BJ (cell line): ENCODE measurements around the gene FPR2. TPM values are rescaled to one million over a fixed set of nuclear protein-coding genes. Genes with fewer than 3 reads are reported as not detected.

Source experiments
- CTCF ChIA-PET: fragments of 350-600 bp; formaldehyde crosslinking; extraction: SDS; loops from one replicate; lab custom pipeline; 2021; ENCODE audit warnings: antibody characterized with exemption, inconsistent platforms; lab: Yijun Ruan, JAX
- POLR2A ChIA-PET: fragments of 300-600 bp; sonication (Branson Sonifier 250); formaldehyde crosslinking; extraction: SDS; loops from one replicate; lab custom pipeline; 2021; ENCODE audit warnings: antibody characterized with exemption; lab: Charles Lee
- DNase-seq: peaks from one replicate; pipeline ENCODE4 v3.0.0-alpha.2; 2011; ENCODE audit warnings: low read depth
- H3K27me3 ChIP-seq: 2 replicates; pipeline ENCODE4 v1.6.0; 2011; ENCODE audit warnings: low read length; ENCODE audit not compliant: control insufficient read depth, insufficient read depth
- H3K36me3 ChIP-seq: 2 replicates; pipeline ENCODE4 v1.5.1; 2011; ENCODE audit warnings: low read length; ENCODE audit not compliant: control insufficient read depth, insufficient read depth
- H3K4me3 ChIP-seq: 2 replicates; pipeline ENCODE4 v1.5.1; 2011; ENCODE audit warnings: low read depth, mild to moderate bottlenecking, control low read depth, low read length
- polyA plus RNA-seq: library from polyadenylated mRNA; depleted of rRNA; stranded (reverse); fragments of >200 nt; gene quantifications from 2 replicates; pipeline ENCODE4 v1.2.3, GENCODE V29; 2011
- TF ChIP-seq, protein P1 (sequence below): IDR thresholded peaks from 2 replicates; pipeline ENCODE4 v1.5.1; 2011; ENCODE audit warnings: low read depth, mild to moderate bottlenecking, control low read depth, inconsistent platforms, low read length, moderate library complexity; ENCODE audit not compliant: insufficient read depth

FPR2 gene
- polyA plus RNA-seq, 1 experiment = not detected

DNA sequence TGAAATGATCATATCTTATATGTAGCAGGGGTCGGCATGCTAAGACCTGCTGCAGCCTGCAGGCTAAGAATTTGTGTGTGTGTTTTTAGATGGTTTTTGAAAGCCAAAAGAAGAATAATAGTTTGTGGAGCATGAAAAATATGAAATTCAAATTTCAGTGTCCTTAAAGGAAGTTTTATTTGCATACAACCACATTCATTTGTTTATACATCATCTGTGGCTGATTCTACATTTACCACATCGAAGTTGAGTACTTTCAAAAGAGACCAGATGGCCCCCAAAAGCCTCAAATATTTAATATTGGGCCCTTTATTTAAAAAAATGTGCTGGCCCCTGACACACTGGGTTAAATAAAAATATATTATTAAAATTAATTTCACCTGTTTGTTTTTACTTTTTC is 38.5 kb upstream of the FPR2 start:
- Histone ChIP-seq H3K27me3 (peaks cover 14% of the 10 kb centered on the region), H3K36me3 (no peaks in the 10 kb centered on the region), H3K4me3 (no peak overlapping the region)
- no peak for DNase-seq
- TF ChIP-seq, protein P1, sequence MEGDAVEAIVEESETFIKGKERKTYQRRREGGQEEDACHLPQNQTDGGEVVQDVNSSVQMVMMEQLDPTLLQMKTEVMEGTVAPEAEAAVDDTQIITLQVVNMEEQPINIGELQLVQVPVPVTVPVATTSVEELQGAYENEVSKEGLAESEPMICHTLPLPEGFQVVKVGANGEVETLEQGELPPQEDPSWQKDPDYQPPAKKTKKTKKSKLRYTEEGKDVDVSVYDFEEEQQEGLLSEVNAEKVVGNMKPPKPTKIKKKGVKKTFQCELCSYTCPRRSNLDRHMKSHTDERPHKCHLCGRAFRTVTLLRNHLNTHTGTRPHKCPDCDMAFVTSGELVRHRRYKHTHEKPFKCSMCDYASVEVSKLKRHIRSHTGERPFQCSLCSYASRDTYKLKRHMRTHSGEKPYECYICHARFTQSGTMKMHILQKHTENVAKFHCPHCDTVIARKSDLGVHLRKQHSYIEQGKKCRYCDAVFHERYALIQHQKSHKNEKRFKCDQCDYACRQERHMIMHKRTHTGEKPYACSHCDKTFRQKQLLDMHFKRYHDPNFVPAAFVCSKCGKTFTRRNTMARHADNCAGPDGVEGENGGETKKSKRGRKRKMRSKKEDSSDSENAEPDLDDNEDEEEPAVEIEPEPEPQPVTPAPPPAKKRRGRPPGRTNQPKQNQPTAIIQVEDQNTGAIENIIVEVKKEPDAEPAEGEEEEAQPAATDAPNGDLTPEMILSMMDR = no peak
- ChIA-PET POLR2A (no interaction called here), CTCF (interaction anchor here (2.1 kb wide), 1 partner anchor 12 kb away, joined by 6 read pairs; no protein-coding TSS in a partner anchor)

DNA sequence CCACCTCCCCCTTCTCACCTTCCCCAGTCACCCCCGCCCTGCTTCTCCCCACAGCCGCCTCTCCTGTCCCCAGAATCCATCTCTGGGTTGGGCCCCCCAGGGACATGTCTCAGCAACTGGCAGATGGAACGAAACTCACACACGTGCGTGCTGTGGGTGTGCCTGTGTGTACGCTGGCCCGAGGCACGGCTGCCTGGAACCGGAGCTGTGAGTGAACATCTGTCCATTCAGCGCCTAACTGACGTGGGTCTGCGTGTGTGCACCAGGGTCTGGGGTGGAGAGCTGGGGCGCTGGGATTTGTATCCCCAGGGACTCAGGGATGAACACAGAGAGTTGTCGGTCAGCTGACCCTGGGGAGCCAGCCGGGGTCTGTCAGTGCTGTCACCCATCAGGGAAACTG is 36.4 kb upstream of the FPR2 start:
- TF ChIP-seq, protein P1 = no peak
- ChIA-PET POLR2A (no interaction called here), CTCF (interaction anchor here (0.9 to 2.1 kb wide), 2 partner anchors 14 to 303 kb away, joined by 3 to 6 read pairs; no protein-coding TSS in a partner anchor)
- Histone ChIP-seq H3K4me3 (no peak overlapping the region), H3K27me3 (peaks cover 9% of the 10 kb centered on the region), H3K36me3 (no peaks in the 10 kb centered on the region)
- DNase-seq = no peak

DNA sequence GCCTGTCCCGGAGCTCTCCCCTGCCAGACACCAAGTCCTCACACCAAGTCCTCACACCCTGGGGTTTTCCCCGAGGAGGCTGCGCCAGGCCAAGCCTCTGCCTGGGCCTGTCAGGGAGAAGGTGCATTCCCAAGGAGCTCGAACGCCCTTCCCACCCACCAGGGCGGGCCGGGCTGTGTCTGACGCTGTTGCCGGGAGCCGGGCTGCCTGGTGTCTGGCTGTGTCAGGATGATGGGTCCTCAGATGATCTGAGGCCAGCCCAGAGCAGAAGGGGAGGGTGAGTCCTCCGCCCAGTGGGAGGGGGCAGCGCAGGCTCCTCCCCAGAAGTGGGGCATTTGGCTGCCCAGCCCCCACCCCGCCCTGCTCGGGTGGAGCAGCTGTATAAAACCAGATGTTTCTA is 34.9 kb upstream of the FPR2 start:
- DNase-seq = no peak
- TF ChIP-seq, protein P1 = no peak
- Histone ChIP-seq H3K36me3 (no peaks in the 10 kb centered on the region), H3K27me3 (peaks cover 6% of the 10 kb centered on the region), H3K4me3 (no peak overlapping the region)
- ChIA-PET POLR2A (interaction anchor here (0.5 kb wide), 1 partner anchor 442 kb away, joined by 4 read pairs; no protein-coding TSS in a partner anchor), CTCF (no interaction called here)

- no peak for DNase-seq
- TF ChIP-seq, protein P1 = no peak
- CTCF ChIA-PET = interaction anchor here (1.1 kb wide), 1 partner anchor 50 kb away, joined by 3 read pairs; no protein-coding TSS in a partner anchor
- no peaks in the 10 kb centered on the region for H3K36me3 ChIP-seq
- no peak overlapping the region for H3K4me3 ChIP-seq
- H3K27me3 ChIP-seq = peaks cover 3% of the 10 kb centered on the region
- POLR2A ChIA-PET = no interaction called here
Measured at GRCh38 chr19:51727349-51727880, 33.6 kb upstream of the FPR2 start.

GRCh38 chr19:51729781-51730180 is 31.2 kb upstream of the FPR2 start:
- ChIA-PET POLR2A (no interaction called here), CTCF (no interaction called here)
- no peak overlapping the region for H3K4me3 ChIP-seq
- no peak for DNase-seq
- H3K36me3 ChIP-seq = no peaks in the 10 kb centered on the region
- H3K27me3 ChIP-seq = peaks cover 1% of the 10 kb centered on the region
- TF ChIP-seq, protein P1 = no peak
